Dedifferentiated amniotic fluid mesenchymal stem cell (primary cell): Measurements from ENCODE around the gene IARS1.

ENCODE experiments used
- DNase-seq: peaks from one replicate; pipeline ENCODE4 v3.0.0-alpha.2; 2016; ENCODE audit errors: extremely low spot score

Gene IARS1

GRCh38 chr9:92293452-92294296 is at the start of gene IARS1:
IARS1 (minus strand) TSS chr9:92293697; CDS start chr9:92289419, 4,278 bp downstream.
- DNase-seq: peak; percentile 97

- peak; percentile 59 for DNase-seq
Measured at GRCh38 chr9:92342825-92343488, 49.5 kb upstream of the IARS1 start.

GRCh38 chr9:92341578-92341977 is 48.1 kb upstream of the IARS1 start:
- no peak for DNase-seq

GRCh38 chr9:92333282-92333634 is 39.8 kb upstream of the IARS1 start:
- peak; percentile 1 for DNase-seq

- DNase-seq: no peak
Measured at GRCh38 chr9:92332577-92333281, 39.2 kb upstream of the IARS1 start.

GRCh38 chr9:92328225-92328624 is 34.7 kb upstream of the IARS1 start:
- peak; percentile 51 for DNase-seq

- no peak for DNase-seq
Measured at GRCh38 chr9:92327283-92327850, 33.9 kb upstream of the IARS1 start.

GRCh38 chr9:92325991-92326500 is 32.5 kb upstream of the IARS1 start:
- no peak for DNase-seq

GRCh38 chr9:92325269-92325990 is 31.9 kb upstream of the IARS1 start, which contains the start of the genes CENPP and NOL8:
CENPP (plus strand) TSS chr9:92325953.
NOL8 (minus strand) TSS chr9:92325350; CDS start chr9:92324161, 1,189 bp downstream.
- peak; percentile 70 for DNase-seq

GRCh38 chr9:92324889-92325268 is 31.4 kb upstream of the IARS1 start:
- no peak for DNase-seq

- DNase-seq: no peak
Measured at GRCh38 chr9:92324431-92324830, 30.9 kb upstream of the IARS1 start.

GRCh38 chr9:92315456-92315855 is 22.0 kb upstream of the IARS1 start:
- DNase-seq: no peak

GRCh38 chr9:92313624-92314012 is 20.1 kb upstream of the IARS1 start:
- DNase-seq: no peak

GRCh38 chr9:92312887-92313623 is 19.6 kb upstream of the IARS1 start:
- DNase-seq: no peak

GRCh38 chr9:92310562-92310961 is 17.1 kb upstream of the IARS1 start:
- no peak for DNase-seq

GRCh38 chr9:92308893-92309292 is 15.4 kb upstream of the IARS1 start:
- no peak for DNase-seq

GRCh38 chr9:92300936-92301335 is 7.4 kb upstream of the IARS1 start:
- DNase-seq: no peak

- DNase-seq: no peak
Measured at GRCh38 chr9:92299116-92299515, 5.6 kb upstream of the IARS1 start.

- no peak for DNase-seq
Measured at GRCh38 chr9:92298036-92298435, 4.5 kb upstream of the IARS1 start.

- DNase-seq: no peak
Measured at GRCh38 chr9:92297611-92298010, 4.1 kb upstream of the IARS1 start.
